ENCODE results near the gene RBMY1D. TPM values are rescaled to one million over a fixed set of nuclear protein-coding genes. Genes with fewer than 3 reads are reported as not detected.
"Not testable (repeated sequence)": the region's sequence is repeated elsewhere in the genome, so short reads cannot be mapped to it uniquely, and the experiment has no call there.

The RBMY1D gene
- not detected for polyA plus RNA-seq (ENCODE audit: insufficient read length)

DNA sequence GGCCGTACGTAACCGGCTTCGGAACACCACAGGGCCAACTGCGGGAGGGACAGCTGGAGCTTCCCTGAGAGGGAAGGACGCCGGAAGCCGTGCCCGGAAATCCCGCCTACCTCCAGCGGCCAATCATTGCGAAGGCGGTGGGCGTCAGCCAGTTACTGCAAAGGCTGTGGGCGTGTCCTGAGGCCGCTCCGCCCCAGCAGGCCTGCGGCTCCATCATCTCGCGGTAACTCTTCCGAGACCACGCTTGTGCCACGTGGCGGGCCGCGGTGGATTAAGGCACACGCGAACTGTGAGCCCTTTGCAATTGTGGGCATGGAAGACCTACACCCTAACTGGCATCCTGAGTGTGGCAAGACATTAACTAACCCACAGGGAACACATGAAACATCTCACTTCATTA, at the start of gene RBMY1D:
Gene RBMY1D, minus strand, starts transcription at position 101 of the 400 bp plus-strand sequence. CDS start 2,013 bp downstream, outside the sequence.
- not testable (repeated sequence) for DNase-seq (ENCODE audit: low read depth)

DNA sequence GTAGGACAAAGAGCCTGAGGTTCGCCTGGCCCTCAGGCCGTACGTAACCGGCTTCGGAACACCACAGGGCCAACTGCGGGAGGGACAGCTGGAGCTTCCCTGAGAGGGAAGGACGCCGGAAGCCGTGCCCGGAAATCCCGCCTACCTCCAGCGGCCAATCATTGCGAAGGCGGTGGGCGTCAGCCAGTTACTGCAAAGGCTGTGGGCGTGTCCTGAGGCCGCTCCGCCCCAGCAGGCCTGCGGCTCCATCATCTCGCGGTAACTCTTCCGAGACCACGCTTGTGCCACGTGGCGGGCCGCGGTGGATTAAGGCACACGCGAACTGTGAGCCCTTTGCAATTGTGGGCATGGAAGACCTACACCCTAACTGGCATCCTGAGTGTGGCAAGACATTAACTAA, 23.6 kb upstream of the RBMY1D start, which contains the start of gene RBMY1E:
Gene RBMY1E, minus strand, starts transcription at position 101 of the 400 bp plus-strand sequence. CDS start 1,978 bp downstream, outside the sequence.
- not testable (repeated sequence) for DNase-seq (ENCODE audit: low read depth)

DNA sequence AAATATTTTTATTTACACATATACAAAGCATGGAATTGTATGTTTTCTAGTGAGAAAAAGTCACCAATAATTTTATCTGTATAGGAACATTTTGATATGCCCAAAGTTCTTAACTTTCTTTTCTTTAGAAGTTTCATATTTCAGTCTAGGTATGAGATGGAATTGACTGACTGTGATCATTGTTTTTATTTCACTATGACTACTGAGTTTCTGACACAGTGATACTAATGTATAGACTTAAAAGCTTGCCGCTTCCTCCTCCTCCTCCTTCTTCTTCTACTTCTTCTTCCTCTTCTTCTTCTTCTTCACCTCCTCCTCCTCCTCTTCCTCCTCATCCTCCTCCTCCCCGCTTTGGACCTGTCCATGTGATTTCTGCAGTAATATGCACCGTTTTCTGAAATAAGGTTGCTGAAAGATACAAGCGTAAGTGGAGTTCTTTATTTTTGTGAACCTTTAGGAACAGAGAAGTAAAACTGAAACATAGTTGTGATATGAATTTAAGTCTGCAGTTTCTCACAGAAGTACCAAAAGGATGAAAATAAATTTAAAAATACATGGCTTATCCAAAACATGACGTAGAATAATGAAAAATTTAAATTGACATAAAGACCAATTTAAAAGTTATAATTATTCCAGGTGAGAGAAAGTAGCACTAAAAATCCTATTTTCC, 24.8 kb downstream of the RBMY1D start:
- DNase-seq (ENCODE audit: low read depth) = not testable (repeated sequence)

DNA sequence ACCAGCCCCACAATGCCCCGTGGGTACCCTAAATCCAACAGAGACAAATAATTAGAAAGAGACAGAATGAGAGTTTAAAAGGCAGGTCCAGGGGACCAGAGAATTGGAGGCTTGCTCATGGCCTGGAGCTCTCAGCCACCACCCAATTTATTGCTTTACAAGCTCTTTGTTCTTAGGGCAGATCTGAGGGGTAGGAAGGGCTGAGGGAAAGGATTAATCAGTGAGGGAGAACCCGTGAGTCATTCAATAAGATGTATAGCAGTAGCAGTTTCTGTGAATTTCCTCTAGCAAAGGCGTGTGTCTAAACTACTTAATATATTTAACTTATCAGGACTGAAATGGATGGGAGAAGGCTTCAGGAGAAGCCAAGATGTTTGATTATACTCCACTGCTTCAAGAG, 48.8 kb downstream of the RBMY1D start:
- no peak for DNase-seq (ENCODE audit: low read depth)

DNA sequence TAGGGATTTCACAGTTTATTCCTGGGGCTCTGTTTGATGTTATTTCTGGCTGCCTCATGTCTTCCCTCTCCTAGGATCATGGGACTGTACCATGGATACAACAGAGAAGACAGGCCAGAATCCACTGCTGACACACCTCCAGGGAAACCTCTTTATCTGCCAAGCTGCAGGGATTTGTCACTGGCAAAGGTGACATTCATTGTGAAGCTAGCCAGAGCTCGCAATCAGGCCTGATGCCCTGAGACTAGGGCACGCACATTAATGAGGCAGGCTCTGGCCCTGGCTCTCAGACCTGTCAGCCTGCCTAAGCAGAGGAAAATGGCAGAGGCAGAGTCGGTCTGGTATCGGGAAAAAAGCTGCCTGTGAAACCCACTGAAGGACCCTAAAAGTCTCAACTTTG, 52.2 kb downstream of the RBMY1D start:
- no peak for DNase-seq (ENCODE audit: low read depth)

DNA sequence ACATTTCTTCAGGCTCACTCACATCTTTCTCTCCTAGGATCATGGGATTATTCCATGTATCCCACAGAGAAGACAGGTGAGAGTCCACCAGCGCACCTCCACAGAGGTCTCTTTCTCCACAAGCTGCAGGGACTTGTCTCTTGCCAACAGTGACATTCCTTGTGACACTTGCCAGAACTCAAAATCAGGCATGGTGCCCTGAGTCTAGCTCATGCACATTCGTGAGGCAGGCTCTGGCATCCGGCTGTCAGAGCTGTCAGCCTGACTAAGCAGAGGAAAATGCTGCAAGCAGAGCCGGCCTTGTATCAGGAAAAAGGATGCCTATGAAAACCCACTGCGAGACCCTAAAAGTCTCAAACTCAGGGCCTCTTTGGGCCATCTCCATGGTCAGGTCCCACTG, 54.8 kb downstream of the RBMY1D start:
- DNase-seq (ENCODE audit: low read depth) = no peak

DNA sequence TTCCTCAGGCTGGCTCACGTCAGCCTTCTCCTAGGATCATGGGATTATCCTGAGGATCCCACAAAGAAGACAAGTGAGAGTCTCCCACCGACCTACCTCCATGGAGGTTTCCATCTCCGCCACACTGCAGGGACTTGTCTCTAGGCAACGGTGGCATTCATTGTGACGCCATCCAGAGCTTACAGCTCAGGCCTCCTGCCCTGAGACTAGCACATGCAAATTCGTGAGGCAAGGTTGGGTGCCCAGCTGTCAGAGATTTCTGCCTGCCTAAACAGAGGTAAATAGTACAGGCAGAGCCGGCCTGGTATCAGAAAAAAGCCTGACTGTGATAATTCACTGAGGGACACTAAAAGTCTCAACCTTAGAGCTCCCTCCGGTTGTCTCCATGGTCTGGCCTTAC, 58.0 kb downstream of the RBMY1D start:
- DNase-seq (ENCODE audit: low read depth) = no peak

DNA sequence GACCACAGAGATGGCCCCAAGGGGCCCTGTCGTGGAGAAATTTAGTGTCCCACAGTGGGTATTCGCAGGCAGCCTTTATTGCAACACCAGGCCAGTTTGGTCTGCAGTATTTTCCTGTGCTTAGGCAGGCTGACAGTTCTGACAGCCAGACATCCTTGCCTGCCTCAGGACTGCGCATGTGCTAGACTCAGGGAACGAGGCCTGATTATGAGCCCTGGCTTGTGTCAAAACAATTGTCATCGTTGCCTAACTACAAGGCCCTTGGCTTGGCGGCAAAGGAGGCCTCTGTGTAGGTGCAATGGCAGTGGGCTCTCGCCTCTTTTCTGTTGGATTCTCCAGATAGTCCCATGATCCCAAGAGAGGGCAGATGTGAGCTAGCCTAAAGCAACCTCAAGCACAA, 59.3 kb downstream of the RBMY1D start:
- DNase-seq (ENCODE audit: low read depth) = no peak

Other genes starting within 250 kb of the RBMY1D start
- gene RBMY1E, start 23.5 kb upstream of the RBMY1D start, polyA plus RNA-seq (ENCODE audit: insufficient read length) = not detected

Data from forelimb muscle (tissue), 1 donor.